Measurements from ENCODE around the gene C2. TPM values are rescaled to one million over a fixed set of nuclear protein-coding genes. Genes with fewer than 3 reads are reported as not detected.

The C2 gene
- total RNA-seq, 1 experiment from 2014 or later, result 0.66 TPM

DNA sequence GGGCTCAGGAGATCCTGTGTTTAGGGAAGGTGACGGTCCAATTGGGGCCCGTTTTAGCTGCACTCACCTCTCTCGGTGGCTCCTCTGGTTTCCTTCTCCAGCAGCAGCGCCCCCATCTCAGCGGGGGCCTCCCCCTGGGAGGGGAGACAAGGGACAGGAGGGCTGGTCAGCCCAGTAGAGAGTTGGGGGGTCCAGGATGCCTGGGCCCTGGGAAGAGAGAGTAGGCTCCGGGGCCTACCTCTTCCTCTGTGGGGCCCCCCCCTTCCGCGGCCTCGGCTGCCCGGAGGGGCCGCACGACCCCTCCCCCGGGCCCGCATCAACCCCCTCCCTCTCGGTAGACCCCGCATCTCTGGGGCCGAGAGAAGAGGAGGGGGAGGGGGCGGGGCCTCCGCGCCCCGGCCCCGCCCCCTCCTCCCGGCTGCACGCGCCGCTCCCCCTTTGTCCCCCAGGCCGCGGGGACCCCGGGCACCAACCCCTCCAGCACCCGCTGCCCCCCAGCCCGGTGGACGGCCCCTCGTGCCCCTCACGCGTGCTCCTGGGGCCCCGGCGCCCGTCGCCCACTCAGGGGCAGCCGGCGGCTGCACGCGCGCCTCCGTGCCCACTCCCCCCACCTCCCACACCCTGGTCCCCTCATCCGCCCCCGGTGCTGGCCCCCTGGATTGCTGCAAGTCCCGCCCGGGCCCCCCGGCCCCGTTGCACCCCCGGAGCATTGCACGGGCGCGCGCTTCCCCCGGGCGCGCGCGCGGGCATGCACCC, 30.5 kb upstream of the C2 start:
- no peak overlapping the region for H4K5ac ChIP-seq (ENCODE audit: insufficient read length, low read depth, low read length)
- H3K27me3 ChIP-seq (ENCODE audit: insufficient read depth, low read length), result no peaks in the 10 kb centered on the region
- no peak overlapping the region for H2BK12ac ChIP-seq (ENCODE audit: insufficient read length, low read depth, low read length)
- no peak overlapping the region for H3K4ac ChIP-seq (ENCODE audit: low read depth, low read length)
- DNase-seq, result peak; percentile 33
- no peak overlapping the region for H2BK120ac ChIP-seq (ENCODE audit: low read depth, low read length, poor library complexity, severe bottlenecking)
- peak overlapping the region; percentile 47 for H3K4me2 ChIP-seq (ENCODE audit: insufficient read depth, insufficient read length, low read length)
- no peaks in the 10 kb centered on the region for H4K20me1 ChIP-seq (ENCODE audit: control insufficient read depth, insufficient read depth, insufficient read length)
- H3K9me3 ChIP-seq (ENCODE audit: control insufficient read depth, low read depth, low read length), result no peaks in the 10 kb centered on the region
- H3K4me1 ChIP-seq (ENCODE audit: insufficient read depth, low read length), result no peaks in the 10 kb centered on the region; the same call in 1 of the 2 replicates
- H3K27ac ChIP-seq (ENCODE audit: insufficient read length, low read depth, low read length), result no peak overlapping the region
- no peak overlapping the region for H2AK5ac ChIP-seq (ENCODE audit: insufficient read length, low read length)
- TF ChIP-seq, protein P1, sequence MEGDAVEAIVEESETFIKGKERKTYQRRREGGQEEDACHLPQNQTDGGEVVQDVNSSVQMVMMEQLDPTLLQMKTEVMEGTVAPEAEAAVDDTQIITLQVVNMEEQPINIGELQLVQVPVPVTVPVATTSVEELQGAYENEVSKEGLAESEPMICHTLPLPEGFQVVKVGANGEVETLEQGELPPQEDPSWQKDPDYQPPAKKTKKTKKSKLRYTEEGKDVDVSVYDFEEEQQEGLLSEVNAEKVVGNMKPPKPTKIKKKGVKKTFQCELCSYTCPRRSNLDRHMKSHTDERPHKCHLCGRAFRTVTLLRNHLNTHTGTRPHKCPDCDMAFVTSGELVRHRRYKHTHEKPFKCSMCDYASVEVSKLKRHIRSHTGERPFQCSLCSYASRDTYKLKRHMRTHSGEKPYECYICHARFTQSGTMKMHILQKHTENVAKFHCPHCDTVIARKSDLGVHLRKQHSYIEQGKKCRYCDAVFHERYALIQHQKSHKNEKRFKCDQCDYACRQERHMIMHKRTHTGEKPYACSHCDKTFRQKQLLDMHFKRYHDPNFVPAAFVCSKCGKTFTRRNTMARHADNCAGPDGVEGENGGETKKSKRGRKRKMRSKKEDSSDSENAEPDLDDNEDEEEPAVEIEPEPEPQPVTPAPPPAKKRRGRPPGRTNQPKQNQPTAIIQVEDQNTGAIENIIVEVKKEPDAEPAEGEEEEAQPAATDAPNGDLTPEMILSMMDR (conservative IDR thresholded peaks at IDR 0.05), result no peak
- no peak overlapping the region for H2AFZ ChIP-seq (ENCODE audit: low read length)
- H3K14ac ChIP-seq (ENCODE audit: insufficient read depth, low read length), result peak overlapping the region; percentile 67; the same call in 1 of the 2 replicates
- no CpG with 5 or more reads among the region's 62 CpGs for WGBS (ENCODE audit: extremely low coverage, insufficient read length, low lambda C conversion rate)
- H3K9ac ChIP-seq (ENCODE audit: extremely low read depth, insufficient read length, low read length), result peak overlapping the region; percentile 47
- H3T11ph ChIP-seq (ENCODE audit: low read length), result no peak overlapping the region
- no peak overlapping the region for H4K91ac ChIP-seq (ENCODE audit: insufficient read length, low read depth, low read length)
- no peak overlapping the region for H4K8ac ChIP-seq (replicated peaks; ENCODE audit: insufficient read length, low read depth, low read length)
- no peak overlapping the region for H3K56ac ChIP-seq (ENCODE audit: insufficient read length, low read depth, low read length)
- H3K23me2 ChIP-seq (ENCODE audit: insufficient read length, low read depth, low read length, poor library complexity, severe bottlenecking), result peaks cover 11% of the 10 kb centered on the region
- H2BK20ac ChIP-seq (ENCODE audit: low read depth, low read length, poor library complexity, severe bottlenecking), result no peak overlapping the region
- H3K4me1 Mint-ChIP-seq, result peaks cover 16 to 28% of the 10 kb centered on the region in 2 experiments
- no peaks in the 10 kb centered on the region; the same call in 1 of the 2 replicates for H3K79me2 ChIP-seq (ENCODE audit: insufficient read depth, low read length)
- 0 out of 7 replicates have a peak overlapping the region, but pooled peaks of 1 of the 3 experiments have one; percentile 63 for H3K27ac Mint-ChIP-seq
- H3K23ac ChIP-seq (ENCODE audit: insufficient read length, low read depth, low read length), result no peak overlapping the region
- H3K36me3 Mint-ChIP-seq (ENCODE audit: insufficient read depth in 1 of 3, low read depth in 3 of 3), result peaks cover 32 to 55% (median 54%) of the 10 kb centered on the region in 3 experiments
- no peaks in the 10 kb centered on the region for H3K9me3 Mint-ChIP-seq
- H3K27me3 Mint-ChIP-seq (ENCODE audit: low read depth), result no peaks in the 10 kb centered on the region
- H3K79me1 ChIP-seq (ENCODE audit: insufficient read depth, low read depth, low read length, poor library complexity, severe bottlenecking), result no peaks in the 10 kb centered on the region
- H2BK15ac ChIP-seq (ENCODE audit: low read depth, low read length), result no peak overlapping the region
- no peak overlapping the region for H2BK5ac ChIP-seq (ENCODE audit: insufficient read length, low read length)
- peak overlapping the region; percentile 84 to 92 for H3K4me3 Mint-ChIP-seq
- peak overlapping the region; percentile 14 for H3K18ac ChIP-seq (ENCODE audit: insufficient read length, low read depth, low read length)

Data from H9 (cell line).